CD4-positive, alpha-beta T cell (primary cell): ENCODE results near the gene RAB7B. TPM values are rescaled to one million over a fixed set of nuclear protein-coding genes. Genes with fewer than 3 reads are reported as not detected.

Experiments used
- ATAC-seq: fragments of 200-7000 bp; cut with Tn5 transposase; one replicate; pipeline ENCODE4 v1.10.0; 2022; ENCODE audit warnings: mild to moderate bottlenecking; ENCODE audit not compliant: poor library complexity
- CTCF ChIA-PET: fragments of 350-600 bp; sonication (Branson Sonifier 250); formaldehyde crosslinking; loops from one replicate; lab custom pipeline; 2021; ENCODE audit warnings: antibody characterized with exemption, inconsistent platforms; lab: Charles Lee
- POLR2A ChIA-PET: fragments of 350-600 bp; sonication (Branson Sonifier 250); formaldehyde crosslinking; loops from one replicate; lab custom pipeline; 2021; ENCODE audit warnings: antibody characterized with exemption, inconsistent platforms; lab: Charles Lee
- DNase-seq, 14 experiments: peaks; one replicate each; pipeline ENCODE4 v3.0.0-alpha.2; 2013 to 2020; ENCODE audit warnings: mixed read lengths in 2 of 14
- H3K27ac ChIP-seq, 2 donors: one replicate each; pipeline versions ENCODE4 v1.5.1 to v1.7.0; 2013; ENCODE audit warnings: low read length in 2 of 2, low read depth in 1 of 2, mild to moderate bottlenecking in 1 of 2
- H3K27me3 ChIP-seq, 2 experiments: 1 replicate in 1 of 2; 2 replicates in 1 of 2; pipeline versions ENCODE4 v1.6.1 to v1.7.0; 2013; ENCODE audit warnings: low read length in 2 of 2, control low read depth in 1 of 2, mild to moderate bottlenecking in 1 of 2, moderate library complexity in 1 of 2; ENCODE audit not compliant: insufficient read depth in 2 of 2, control insufficient read depth in 1 of 2
- H3K36me3 ChIP-seq: one replicate; pipeline ENCODE4 v1.6.1; 2013; ENCODE audit warnings: low read length, control low read depth; ENCODE audit not compliant: insufficient read depth
- H3K4me1 ChIP-seq: one replicate; pipeline ENCODE4 v1.6.1; 2013; ENCODE audit warnings: low read length, control low read depth; ENCODE audit not compliant: insufficient read depth
- H3K4me3 ChIP-seq: one replicate; pipeline ENCODE4 v1.5.1; 2013; ENCODE audit warnings: mild to moderate bottlenecking, low read length, moderate library complexity
- H3K9me3 ChIP-seq, 2 experiments: 1 replicate in 1 of 2; 2 replicates in 1 of 2; pipeline versions ENCODE4 v1.6.1 to v1.7.0; 2013; ENCODE audit warnings: low read length in 2 of 2, mild to moderate bottlenecking in 2 of 2, control low read depth in 1 of 2, moderate library complexity in 1 of 2; ENCODE audit not compliant: control insufficient read depth in 1 of 2, insufficient read depth in 1 of 2
- H3K27ac Mint-ChIP-seq: one replicate; pipeline ENCODE4 v1.8.0; 2020; ENCODE audit warnings: mixed read lengths
- H3K27me3 Mint-ChIP-seq: one replicate; pipeline ENCODE4 v1.8.0; 2021; ENCODE audit warnings: mixed read lengths
- H3K36me3 Mint-ChIP-seq: one replicate; pipeline ENCODE4 v1.8.0; 2021; ENCODE audit warnings: low read depth, mixed read lengths
- H3K4me1 Mint-ChIP-seq: one replicate; pipeline ENCODE4 v1.8.0; 2021; ENCODE audit warnings: low read depth, mixed read lengths
- H3K4me3 Mint-ChIP-seq: one replicate; pipeline ENCODE4 v1.8.0; 2020; ENCODE audit warnings: mild to moderate bottlenecking, mixed read lengths
- H3K9me3 Mint-ChIP-seq: one replicate; pipeline ENCODE4 v1.8.0; 2020; ENCODE audit warnings: mixed read lengths
- intact Hi-C, 2 experiments: fragments of 100-400 bp; cut with DNase I in 1 of 2; cut with micrococcal nuclease in 1 of 2; formaldehyde crosslinking; loops; one replicate each; pipeline versions ENCODE4 v1.15.1 to v1.9.0; 2023 to 2025; cut with DNase I, micrococcal nuclease
- total RNA-seq, 174 experiments: library from RNA in 2 of 174; stranded (reverse) in 2 of 174; gene quantifications; one replicate each; pipeline ENCODE4 v1.2.3 and lab custom pipeline; 2021 to 2026
- TF ChIP-seq, protein P1 (sequence below): fragments of 200-600 bp; IDR thresholded peaks from one replicate; pipeline ENCODE4 v1.8.0; 2022; ENCODE audit warnings: antibody characterized with exemption, mild to moderate bottlenecking

RAB7B gene
- total RNA-seq, 2 experiments from 2014 or later = 0.08 TPM; not detected in 1

DNA sequence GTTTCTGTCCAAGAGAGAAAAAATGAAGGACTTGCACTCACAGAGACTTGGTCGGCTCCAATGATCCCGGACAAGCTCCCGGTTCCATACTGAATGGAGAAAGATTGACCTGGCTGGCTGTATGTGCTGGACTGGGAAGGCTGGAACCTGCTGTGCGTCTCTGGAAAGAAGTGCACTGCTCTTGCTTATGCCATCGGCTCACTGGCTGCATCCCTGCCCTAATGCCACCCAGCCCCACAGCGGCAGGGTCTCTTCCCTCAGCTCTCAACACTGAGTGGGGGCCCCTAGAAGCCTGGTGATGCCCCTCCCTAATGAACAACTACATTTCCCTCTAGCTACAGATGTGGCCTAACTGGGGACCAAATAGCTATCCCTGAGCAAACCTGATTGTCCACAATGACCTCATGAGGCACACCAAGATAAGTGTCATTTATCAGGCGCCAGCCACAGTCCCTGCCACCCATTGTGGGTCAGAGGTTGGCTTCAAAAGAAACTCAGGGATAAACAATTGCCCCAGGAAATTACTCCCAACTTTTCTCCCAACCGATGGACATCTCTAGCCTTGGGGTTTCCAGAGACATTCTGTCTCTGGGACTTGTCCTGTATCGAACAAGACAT lies 17.9 kb upstream of the RAB7B start:
- H3K27me3 ChIP-seq = no peaks in the 10 kb centered on the region
- Mint-ChIP-seq H3K36me3 (no peaks in the 10 kb centered on the region), H3K27ac (no peak overlapping the region), H3K27me3 (no peaks in the 10 kb centered on the region), H3K4me3 (no peak overlapping the region), H3K4me1 (no peaks in the 10 kb centered on the region), H3K9me3 (no peaks in the 10 kb centered on the region)
- no peaks in the 10 kb centered on the region for H3K4me1 ChIP-seq
- no peaks in the 10 kb centered on the region for H3K9me3 ChIP-seq
- H3K36me3 ChIP-seq = no peaks in the 10 kb centered on the region
- no peak overlapping the region for H3K27ac ChIP-seq
- no peak overlapping the region for H3K4me3 ChIP-seq
- POLR2A ChIA-PET = interaction anchor here (0.6 kb wide), 1 partner anchor 110 kb away, joined by 4 read pairs; no protein-coding TSS in a partner anchor
- CTCF ChIA-PET = no interaction called here
- ATAC-seq (no peak), DNase-seq (no peak)
- intact Hi-C loops = no loop called here
- TF ChIP-seq, protein P1, sequence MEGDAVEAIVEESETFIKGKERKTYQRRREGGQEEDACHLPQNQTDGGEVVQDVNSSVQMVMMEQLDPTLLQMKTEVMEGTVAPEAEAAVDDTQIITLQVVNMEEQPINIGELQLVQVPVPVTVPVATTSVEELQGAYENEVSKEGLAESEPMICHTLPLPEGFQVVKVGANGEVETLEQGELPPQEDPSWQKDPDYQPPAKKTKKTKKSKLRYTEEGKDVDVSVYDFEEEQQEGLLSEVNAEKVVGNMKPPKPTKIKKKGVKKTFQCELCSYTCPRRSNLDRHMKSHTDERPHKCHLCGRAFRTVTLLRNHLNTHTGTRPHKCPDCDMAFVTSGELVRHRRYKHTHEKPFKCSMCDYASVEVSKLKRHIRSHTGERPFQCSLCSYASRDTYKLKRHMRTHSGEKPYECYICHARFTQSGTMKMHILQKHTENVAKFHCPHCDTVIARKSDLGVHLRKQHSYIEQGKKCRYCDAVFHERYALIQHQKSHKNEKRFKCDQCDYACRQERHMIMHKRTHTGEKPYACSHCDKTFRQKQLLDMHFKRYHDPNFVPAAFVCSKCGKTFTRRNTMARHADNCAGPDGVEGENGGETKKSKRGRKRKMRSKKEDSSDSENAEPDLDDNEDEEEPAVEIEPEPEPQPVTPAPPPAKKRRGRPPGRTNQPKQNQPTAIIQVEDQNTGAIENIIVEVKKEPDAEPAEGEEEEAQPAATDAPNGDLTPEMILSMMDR = no peak

DNA sequence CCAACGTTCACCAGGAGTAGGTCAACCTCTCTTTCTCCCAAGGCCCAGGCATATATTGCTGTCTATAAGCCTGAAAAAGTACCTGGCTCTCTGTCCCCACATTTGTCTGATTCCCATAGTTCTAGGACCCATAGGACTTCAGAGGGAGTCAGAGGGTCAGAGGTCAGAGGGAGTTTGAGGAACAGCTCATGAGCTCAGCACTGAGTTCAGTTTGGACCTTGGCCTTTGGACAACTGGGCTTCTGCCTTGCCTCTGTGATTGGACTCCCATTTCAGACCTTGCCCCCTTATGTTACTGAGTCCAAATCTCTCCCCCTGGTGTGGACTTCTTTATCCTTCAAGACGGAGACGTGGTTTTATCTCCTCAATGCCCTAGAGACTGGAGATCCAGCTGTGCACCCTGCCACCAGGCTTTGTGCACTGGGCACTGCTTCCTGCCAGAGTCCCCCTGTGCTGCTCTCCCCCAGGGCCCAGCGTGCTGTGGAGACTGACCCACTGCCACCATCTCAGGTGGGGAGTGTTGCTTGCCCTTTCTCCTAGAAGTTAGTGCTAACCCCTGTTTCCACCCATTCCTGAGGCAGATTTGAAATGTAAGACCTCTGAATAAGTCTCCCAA lies 17.3 kb upstream of the RAB7B start:
- H3K4me3 ChIP-seq = no peak overlapping the region
- no peak for ATAC-seq
- Mint-ChIP-seq H3K36me3 (no peaks in the 10 kb centered on the region), H3K4me3 (no peak overlapping the region), H3K27ac (no peak overlapping the region), H3K27me3 (no peaks in the 10 kb centered on the region), H3K9me3 (no peaks in the 10 kb centered on the region), H3K4me1 (no peaks in the 10 kb centered on the region)
- no peaks in the 10 kb centered on the region for H3K4me1 ChIP-seq
- H3K27ac ChIP-seq = no peak overlapping the region
- ChIA-PET CTCF (no interaction called here), POLR2A (interaction anchor here (0.6 kb wide), 1 partner anchor 111 kb away, joined by 4 read pairs; no protein-coding TSS in a partner anchor)
- no peaks in the 10 kb centered on the region for H3K9me3 ChIP-seq
- no peaks in the 10 kb centered on the region for H3K27me3 ChIP-seq
- no peak for DNase-seq
- H3K36me3 ChIP-seq = no peaks in the 10 kb centered on the region
- intact Hi-C loops = no loop called here
- TF ChIP-seq, protein P1 = no peak

GRCh38 chr1:206015071-206015470 lies 11.9 kb upstream of the RAB7B start:
- Histone ChIP-seq H3K9me3 (no peaks in the 10 kb centered on the region), H3K36me3 (no peaks in the 10 kb centered on the region), H3K4me3 (no peak overlapping the region), H3K27me3 (no peaks in the 10 kb centered on the region), H3K27ac (no peak overlapping the region), H3K4me1 (peaks cover 8% of the 10 kb centered on the region)
- Mint-ChIP-seq H3K27me3 (no peaks in the 10 kb centered on the region), H3K27ac (no peak overlapping the region), H3K9me3 (no peaks in the 10 kb centered on the region), H3K4me3 (no peak overlapping the region), H3K4me1 (peaks cover 24% of the 10 kb centered on the region), H3K36me3 (no peaks in the 10 kb centered on the region)
- CTCF ChIA-PET = interaction anchor here (1.2 kb wide), 1 partner anchor 19 kb away, joined by 3 read pairs; no protein-coding TSS in a partner anchor
- DNase-seq (no peak), ATAC-seq (no peak)
- TF ChIP-seq, protein P1 = no peak
- intact Hi-C loops = no loop called here
- POLR2A ChIA-PET = interaction anchor here (0.5 kb wide), 1 partner anchor 191 kb away, joined by 4 read pairs; no protein-coding TSS in a partner anchor
